Activated T-cell treated with anti-CD3 and anti-CD28 coated beads, Interleukin-2, amount 50 U/mL, for 24 hours (primary cell): ENCODE measurements around the gene SMO.
"Not testable (repeated sequence)": the region's sequence is repeated elsewhere in the genome, so short reads cannot be mapped to it uniquely, and the experiment has no call there.

Source experiments
- DNase-seq: peaks from one replicate; pipeline ENCODE4 v3.0.0-alpha.2; 2020
- H3K27ac Mint-ChIP-seq: 2 replicates; pipeline ENCODE4 v1.8.0; 2020; ENCODE audit warnings: mild to moderate bottlenecking, mixed read lengths
- H3K27me3 Mint-ChIP-seq: 2 replicates; pipeline ENCODE4 v1.8.0; 2020; ENCODE audit warnings: mixed read lengths
- H3K36me3 Mint-ChIP-seq: 2 replicates; pipeline ENCODE4 v1.8.0; 2020; ENCODE audit warnings: low read depth, mixed read lengths
- H3K4me1 Mint-ChIP-seq: 2 replicates; pipeline ENCODE4 v1.8.0; 2020; ENCODE audit warnings: low read depth, mixed read lengths
- H3K4me3 Mint-ChIP-seq: 2 replicates; pipeline ENCODE4 v1.8.0; 2020; ENCODE audit warnings: mild to moderate bottlenecking, moderate library complexity, mixed read lengths
- H3K9me3 Mint-ChIP-seq: 2 replicates; pipeline ENCODE4 v1.8.0; 2020; ENCODE audit warnings: mixed read lengths

SMO gene

DNA sequence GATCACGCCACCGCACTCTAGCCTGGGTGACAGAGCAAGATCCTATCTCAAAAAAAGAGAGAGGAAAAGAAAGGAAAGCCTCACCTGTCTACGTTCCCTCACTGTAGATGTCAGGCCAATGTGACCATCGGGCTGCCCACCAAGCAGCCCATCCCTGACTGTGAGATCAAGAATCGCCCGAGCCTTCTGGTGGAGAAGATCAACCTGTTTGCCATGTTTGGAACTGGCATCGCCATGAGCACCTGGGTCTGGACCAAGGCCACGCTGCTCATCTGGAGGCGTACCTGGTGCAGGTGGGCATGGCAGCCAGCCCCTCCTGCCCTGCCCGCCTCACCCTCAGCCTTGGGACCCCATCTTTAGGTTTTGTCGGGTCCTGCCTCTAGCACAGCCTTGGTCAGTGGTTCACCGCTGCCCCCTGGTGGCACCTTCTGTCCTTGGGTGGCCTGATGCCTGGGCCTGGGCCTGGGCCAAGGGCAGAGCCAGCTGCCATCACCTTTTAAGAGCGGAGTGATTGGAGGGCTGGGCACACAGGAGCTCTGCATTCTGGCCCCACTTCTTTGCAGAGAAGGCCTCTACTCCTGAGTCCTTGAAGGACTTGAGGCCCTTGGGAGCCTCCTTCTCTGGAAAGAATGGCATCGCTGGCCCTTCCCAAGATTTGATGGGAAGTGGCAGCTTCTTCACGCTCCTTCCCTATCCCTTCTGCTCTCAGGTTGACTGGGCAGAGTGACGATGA lies 22.0 kb downstream of the SMO start:
- no peaks in the 10 kb centered on the region for H3K9me3 Mint-ChIP-seq
- peaks cover 4% of the 10 kb centered on the region for H3K27me3 Mint-ChIP-seq
- H3K27ac Mint-ChIP-seq = no peak overlapping the region
- peak; percentile 82 for DNase-seq
- no peak overlapping the region for H3K4me3 Mint-ChIP-seq
- no peaks in the 10 kb centered on the region for H3K4me1 Mint-ChIP-seq
- H3K36me3 Mint-ChIP-seq = no peaks in the 10 kb centered on the region

DNA sequence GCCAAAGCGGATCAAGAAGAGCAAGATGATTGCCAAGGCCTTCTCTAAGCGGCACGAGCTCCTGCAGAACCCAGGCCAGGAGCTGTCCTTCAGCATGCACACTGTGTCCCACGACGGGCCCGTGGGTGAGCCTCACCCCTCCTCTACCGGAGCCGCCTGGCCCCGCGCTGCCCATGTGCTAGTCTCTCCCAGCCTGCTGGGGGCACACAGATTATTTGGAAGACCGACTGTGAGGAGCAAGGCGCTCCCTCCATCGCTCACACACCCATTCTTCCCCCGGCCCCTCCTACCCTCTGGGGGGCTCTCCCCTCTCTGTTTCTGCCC lies 22.5 kb downstream of the SMO start:
- no peaks in the 10 kb centered on the region for H3K4me1 Mint-ChIP-seq
- H3K27ac Mint-ChIP-seq = no peak overlapping the region
- H3K27me3 Mint-ChIP-seq = peaks cover 4% of the 10 kb centered on the region
- DNase-seq = no peak
- H3K9me3 Mint-ChIP-seq = no peaks in the 10 kb centered on the region
- no peaks in the 10 kb centered on the region for H3K36me3 Mint-ChIP-seq
- H3K4me3 Mint-ChIP-seq = no peak overlapping the region

DNA sequence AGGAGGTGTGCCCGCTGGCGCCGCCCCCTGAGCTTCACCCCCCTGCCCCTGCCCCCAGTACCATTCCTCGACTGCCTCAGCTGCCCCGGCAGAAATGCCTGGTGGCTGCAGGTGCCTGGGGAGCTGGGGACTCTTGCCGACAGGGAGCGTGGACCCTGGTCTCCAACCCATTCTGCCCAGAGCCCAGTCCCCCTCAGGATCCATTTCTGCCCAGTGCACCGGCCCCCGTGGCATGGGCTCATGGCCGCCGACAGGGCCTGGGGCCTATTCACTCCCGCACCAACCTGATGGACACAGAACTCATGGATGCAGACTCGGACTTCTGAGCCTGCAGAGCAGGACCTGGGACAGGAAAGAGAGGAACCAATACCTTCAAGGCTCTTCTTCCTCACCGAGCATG lies 23.7 kb downstream of the SMO start:
- no peaks in the 10 kb centered on the region for H3K36me3 Mint-ChIP-seq
- no peak overlapping the region for H3K27ac Mint-ChIP-seq
- no peaks in the 10 kb centered on the region for H3K4me1 Mint-ChIP-seq
- H3K9me3 Mint-ChIP-seq = no peaks in the 10 kb centered on the region
- H3K27me3 Mint-ChIP-seq = peaks cover 4% of the 10 kb centered on the region
- no peak for DNase-seq
- no peak overlapping the region for H3K4me3 Mint-ChIP-seq

DNA sequence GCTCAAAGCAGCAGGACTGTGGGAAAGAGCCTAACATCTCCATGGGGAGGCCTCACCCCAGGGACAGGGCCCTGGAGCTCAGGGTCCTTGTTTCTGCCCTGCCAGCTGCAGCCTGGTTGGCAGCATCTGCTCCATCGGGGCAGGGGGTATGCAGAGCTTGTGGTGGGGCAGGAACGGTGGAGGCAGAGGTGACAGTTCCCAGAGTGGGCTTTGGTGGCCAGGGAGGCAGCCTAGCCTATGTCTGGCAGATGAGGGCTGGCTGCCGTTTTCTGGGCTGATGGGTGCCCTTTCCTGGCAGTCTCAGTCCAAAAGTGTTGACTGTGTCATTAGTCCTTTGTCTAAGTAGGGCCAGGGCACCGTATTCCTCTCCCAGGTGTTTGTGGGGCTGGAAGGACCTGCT lies 24.2 kb downstream of the SMO start:
- Mint-ChIP-seq H3K36me3 (no peaks in the 10 kb centered on the region), H3K27me3 (peaks cover 4% of the 10 kb centered on the region), H3K4me1 (no peaks in the 10 kb centered on the region), H3K9me3 (no peaks in the 10 kb centered on the region), H3K4me3 (no peak overlapping the region), H3K27ac (no peak overlapping the region)
- no peak for DNase-seq

DNA sequence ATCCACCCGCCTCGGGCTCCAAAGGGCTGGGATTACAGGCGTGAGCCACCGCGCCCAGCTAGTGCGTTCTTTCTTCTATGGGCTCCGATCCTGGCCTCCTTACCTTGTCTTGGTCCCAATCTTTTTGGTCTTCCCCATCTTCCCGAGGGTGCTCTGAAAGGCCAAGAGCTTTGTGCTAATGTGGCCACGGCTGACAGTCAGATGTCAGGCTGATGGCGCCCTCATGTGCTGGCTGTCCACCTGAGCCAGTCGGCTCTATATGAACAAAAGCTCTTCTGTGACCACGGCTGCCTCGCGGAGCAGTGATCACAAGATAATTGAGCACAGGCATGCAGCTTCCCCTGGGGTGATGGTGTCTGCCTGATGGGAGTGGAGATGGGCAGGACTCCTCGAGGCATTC lies 25.4 kb downstream of the SMO start:
- no peak overlapping the region for H3K27ac Mint-ChIP-seq
- no peak overlapping the region for H3K4me3 Mint-ChIP-seq

DNA sequence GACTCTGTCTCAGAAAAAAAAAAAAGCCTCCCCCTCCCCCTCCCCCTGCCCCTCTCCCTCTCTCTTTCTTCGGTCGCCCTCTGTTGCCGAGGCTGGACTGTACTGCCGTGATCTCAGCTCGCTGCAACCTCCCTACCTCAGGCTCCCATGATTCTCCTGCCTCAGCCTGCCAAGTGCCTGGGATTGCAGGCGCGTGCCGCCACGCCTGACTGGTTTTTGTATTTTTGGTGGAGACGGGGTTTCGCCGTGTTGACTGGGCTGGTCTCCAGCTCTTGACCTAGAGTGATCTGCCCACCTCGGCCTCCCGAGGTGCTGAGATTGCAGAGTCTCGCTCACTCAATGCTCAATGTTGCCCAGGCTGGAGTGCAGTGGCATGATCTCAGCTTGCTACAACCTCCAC lies 27.3 kb downstream of the SMO start:
- H3K4me1 Mint-ChIP-seq, DNase-seq, H3K27me3 Mint-ChIP-seq, H3K4me3 Mint-ChIP-seq, H3K27ac Mint-ChIP-seq, H3K36me3 Mint-ChIP-seq, H3K9me3 Mint-ChIP-seq: not testable (repeated sequence)

More for the DNA sequence above, 25.4 kb downstream of the SMO start:
- no peak for DNase-seq
- no peaks in the 10 kb centered on the region for H3K36me3 Mint-ChIP-seq
- peaks cover 2% of the 10 kb centered on the region for H3K4me1 Mint-ChIP-seq
- peaks cover 8% of the 10 kb centered on the region for H3K27me3 Mint-ChIP-seq
- H3K9me3 Mint-ChIP-seq = no peaks in the 10 kb centered on the region

DNA sequence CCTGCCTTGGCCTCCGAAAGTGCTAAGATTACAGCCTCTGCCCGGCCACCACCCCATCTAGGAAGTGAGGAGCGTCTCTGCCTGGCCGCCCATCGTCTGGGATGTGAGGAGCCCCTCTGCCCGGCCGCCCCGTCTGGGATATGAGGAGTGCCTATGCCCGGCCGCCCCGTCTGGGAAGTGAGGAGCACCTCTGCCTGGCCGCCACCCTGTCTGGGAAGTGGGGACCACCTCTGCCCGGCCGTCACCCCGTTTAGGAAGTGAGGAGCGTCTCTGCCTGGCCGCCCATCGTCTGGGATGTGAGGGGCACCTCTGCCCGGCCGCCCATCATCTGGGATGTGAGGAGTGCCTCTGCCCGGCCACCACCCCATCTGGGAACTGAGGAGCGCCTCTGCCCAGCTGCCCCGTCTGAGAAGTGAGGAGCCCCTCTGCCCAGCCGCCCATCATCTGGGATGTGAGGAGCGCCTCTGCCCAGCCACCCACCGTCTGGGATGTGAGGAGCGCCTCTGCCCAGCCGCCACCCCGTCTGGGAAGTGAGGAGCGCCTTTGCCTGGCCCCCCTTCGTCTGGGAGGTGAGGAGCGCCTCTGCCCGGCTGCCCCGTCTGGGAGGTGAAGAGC lies 27.8 kb downstream of the SMO start:
- not testable (repeated sequence) for DNase-seq, H3K4me3 Mint-ChIP-seq, H3K4me1 Mint-ChIP-seq, H3K27ac Mint-ChIP-seq, H3K27me3 Mint-ChIP-seq, H3K36me3 Mint-ChIP-seq, H3K9me3 Mint-ChIP-seq

DNA sequence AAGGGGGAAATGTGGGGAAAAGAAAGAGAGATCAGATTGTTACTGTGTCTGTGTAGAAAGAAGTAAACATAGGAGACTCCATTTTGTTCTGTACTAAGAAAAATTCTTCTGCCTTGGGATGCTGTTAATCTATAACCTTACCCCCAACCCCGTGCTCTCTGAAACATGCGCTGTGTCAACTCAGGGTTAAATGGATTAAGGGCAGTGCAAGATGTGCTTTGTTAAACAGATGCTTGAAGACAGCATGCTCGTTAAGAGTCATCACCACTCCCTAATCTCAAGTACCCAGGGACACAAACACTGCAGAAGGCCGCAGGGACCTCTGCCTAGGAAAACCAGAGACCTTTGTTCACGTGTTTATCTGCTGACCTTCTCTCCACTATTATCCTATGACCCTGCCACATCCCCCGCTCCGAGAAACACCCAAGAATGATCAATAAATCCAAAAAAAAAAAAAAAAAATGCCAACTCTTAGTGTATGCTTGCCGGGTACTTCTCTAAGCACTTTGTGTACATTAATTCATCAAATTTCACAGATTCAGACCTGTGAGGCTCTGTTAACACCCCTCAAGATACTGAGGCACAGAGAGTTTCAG lies 28.5 kb downstream of the SMO start:
- not testable (repeated sequence) for DNase-seq, H3K36me3 Mint-ChIP-seq, H3K27ac Mint-ChIP-seq, H3K9me3 Mint-ChIP-seq, H3K4me1 Mint-ChIP-seq, H3K27me3 Mint-ChIP-seq, H3K4me3 Mint-ChIP-seq

DNA sequence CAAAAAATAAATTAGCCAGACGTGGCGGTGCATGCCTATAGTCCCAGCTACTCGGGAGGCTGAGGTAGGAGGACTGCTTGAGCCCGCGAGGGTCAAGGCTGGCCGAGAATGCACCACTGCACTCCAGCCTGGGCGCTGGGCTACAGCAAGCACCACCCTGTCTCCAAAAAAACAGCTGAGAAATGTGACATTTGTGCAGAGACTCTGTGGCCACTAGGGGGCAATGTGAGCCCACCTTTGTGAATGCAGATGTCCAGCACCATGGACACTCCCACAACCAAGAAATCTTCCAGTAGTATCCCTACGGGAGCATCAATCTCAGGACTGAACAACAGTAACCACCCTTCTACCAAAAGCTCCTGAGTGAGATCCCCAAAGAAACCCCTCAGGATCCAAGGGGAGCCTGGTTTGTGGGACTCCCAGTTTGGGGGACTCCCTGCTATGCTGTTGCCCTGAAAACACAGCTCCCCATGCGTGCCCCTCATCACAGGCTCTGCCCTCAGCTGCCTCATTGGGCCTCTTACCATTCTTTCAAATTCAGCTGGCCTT lies 30.2 kb downstream of the SMO start:
- peak; percentile 82 for DNase-seq
- no peaks in the 10 kb centered on the region for H3K36me3 Mint-ChIP-seq
- H3K27ac Mint-ChIP-seq = no peak overlapping the region
- peaks cover 11% of the 10 kb centered on the region for H3K4me1 Mint-ChIP-seq
- H3K4me3 Mint-ChIP-seq = no peak overlapping the region
- peaks cover 4% of the 10 kb centered on the region for H3K27me3 Mint-ChIP-seq
- H3K9me3 Mint-ChIP-seq = no peaks in the 10 kb centered on the region

DNA sequence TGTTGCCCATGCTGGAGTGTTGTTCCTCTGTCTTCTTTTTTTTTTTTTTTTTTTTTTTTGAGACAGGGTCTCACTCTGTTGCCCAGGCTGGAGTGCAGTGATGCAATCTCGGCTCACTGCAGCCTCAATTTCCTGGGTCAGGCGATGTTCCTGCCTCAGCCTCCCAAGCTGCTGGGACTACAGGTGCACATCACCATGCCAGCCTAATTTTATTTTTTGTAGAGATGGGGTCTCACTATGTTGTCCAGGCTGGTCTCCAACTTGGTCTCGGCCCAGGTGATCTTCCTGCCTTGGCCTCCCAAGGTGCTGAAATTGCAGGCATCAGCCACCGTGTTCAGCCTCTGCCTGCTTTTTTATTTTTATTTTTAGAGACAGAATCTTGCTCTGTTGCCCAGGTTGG lies 30.7 kb downstream of the SMO start:
- H3K27me3 Mint-ChIP-seq, DNase-seq, H3K4me3 Mint-ChIP-seq, H3K36me3 Mint-ChIP-seq, H3K27ac Mint-ChIP-seq, H3K9me3 Mint-ChIP-seq: not testable (repeated sequence)
- H3K4me1 Mint-ChIP-seq = peaks cover 13% of the 10 kb centered on the region

DNA sequence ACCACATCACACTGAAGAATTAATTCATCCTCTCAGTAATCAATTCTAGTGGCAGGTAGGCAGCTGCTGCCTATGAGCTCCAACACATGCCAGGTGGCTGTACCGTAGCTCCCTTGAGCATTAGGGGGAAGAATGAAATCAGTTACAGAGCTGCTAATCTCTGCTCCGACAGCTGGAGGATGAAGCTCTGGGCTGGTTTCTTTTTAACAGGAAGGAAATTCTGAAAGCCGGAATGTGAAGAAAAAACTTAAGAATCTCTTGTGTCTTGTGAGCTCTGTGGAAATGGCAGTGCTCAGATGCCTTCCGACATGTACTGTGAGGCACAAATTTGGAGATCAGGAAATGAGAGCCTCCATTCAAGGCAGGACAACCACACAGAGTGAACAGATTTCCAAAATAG lies 33.6 kb downstream of the SMO start:
- H3K9me3 Mint-ChIP-seq = no peaks in the 10 kb centered on the region
- H3K36me3 Mint-ChIP-seq = peaks cover 5% of the 10 kb centered on the region
- peaks cover 4% of the 10 kb centered on the region for H3K27me3 Mint-ChIP-seq
- DNase-seq = no peak
- H3K4me3 Mint-ChIP-seq = peak overlapping the region; percentile 18
- peak overlapping the region; percentile 58 for H3K27ac Mint-ChIP-seq
- H3K4me1 Mint-ChIP-seq = peaks cover 28% of the 10 kb centered on the region

DNA sequence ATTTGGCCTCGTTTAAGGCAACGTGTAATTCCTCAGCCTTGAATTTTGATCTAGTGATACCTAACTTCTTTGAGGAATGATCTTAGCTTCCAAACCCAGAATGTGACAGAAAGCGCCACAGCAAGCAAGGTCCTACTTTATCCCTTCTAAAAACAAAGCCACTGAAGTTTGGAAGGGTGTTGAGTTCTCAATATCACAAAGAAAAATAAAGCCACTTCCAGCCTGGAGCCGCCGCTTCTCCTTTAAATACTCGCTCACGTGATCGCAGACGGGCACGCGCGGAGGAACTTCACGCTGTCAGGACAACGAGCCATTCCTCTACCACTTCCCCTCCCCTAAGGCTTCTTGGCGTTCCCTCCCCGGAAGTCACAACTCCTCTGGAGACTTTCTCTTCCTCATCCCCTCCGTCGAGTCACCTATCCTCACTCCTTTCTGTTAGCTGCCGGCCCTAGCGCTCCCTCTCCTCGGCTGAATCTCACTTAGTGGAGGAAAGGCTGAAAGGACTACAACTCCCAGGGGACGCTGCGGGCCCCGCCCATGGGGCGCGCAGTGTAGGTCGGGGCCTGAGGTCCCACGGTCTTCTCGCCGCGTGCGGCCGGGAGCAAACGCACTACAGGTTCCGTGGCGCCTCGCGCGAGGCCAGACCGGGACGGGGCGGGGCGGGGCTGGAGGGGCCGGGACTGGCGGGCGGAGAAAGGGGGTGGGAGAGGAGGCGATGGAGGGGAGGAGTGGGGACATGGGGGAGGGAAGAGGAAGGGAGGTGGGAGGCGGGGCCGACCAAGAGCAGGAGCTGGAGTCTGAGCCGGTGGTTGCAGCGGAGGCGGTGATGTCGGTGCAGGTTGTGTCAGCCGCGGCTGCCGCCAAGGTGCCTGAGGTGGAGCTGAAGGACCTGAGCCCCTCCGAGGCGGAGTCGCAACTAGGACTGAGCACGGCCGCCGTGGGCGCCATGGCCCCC lies 36.1 kb downstream of the SMO start, which contains the start of gene AHCYL2:
AHCYL2 (plus strand) TSS at position 780 of the 955 bp plus-strand sequence.
- Mint-ChIP-seq H3K9me3 (no peaks in the 10 kb centered on the region), H3K4me3 (peak within 1 kb of the TSS; percentile 88), H3K27me3 (no peaks in the 10 kb centered on the region), H3K27ac (peak within 1 kb of the TSS; percentile 98), H3K36me3 (peaks cover 5% of the 10 kb centered on the region), H3K4me1 (peaks cover 31% of the 10 kb centered on the region)
- peak; percentile 97 for DNase-seq

DNA sequence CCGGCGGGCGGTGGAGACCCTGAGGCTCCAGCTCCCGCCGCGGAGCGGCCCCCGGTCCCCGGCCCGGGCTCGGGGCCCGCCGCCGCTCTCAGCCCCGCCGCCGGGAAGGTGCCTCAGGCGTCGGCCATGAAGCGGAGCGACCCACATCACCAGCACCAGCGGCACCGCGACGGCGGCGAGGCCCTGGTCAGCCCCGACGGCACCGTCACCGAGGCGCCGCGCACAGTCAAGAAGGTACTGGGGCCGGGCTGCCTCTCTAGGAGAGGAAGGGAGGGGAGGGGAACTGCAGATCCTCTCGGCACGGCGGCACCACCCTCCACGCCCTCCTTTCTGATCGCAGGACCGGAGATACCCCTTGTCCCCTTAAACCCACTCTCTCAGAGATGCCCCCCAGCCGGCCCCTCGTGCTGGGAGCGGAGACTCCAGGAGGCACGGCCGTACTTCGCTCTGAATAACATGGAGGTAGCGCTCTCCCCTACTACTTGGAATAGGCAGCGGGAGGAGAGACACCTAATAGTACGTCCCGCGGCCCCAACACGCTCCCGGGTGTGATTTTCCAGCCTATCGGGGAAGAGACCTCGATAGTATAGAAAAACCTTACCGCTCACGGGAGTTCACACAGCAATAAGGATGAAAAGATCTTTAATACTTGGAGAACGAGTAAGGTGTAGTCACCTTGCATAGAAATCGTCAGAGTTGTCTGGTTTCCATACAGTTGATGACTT lies 36.9 kb downstream of the SMO start:
- peaks cover 31% of the 10 kb centered on the region for H3K4me1 Mint-ChIP-seq
- peaks cover 5% of the 10 kb centered on the region for H3K36me3 Mint-ChIP-seq
- peak overlapping the region; percentile 80 for H3K27ac Mint-ChIP-seq
- peak; percentile 78 for DNase-seq
- no peaks in the 10 kb centered on the region for H3K9me3 Mint-ChIP-seq
- H3K4me3 Mint-ChIP-seq = peak overlapping the region; percentile 88
- no peaks in the 10 kb centered on the region for H3K27me3 Mint-ChIP-seq
